DND-41 (cell line): ENCODE data around the gene RALGDS.
"Not testable (repeated sequence)": the region's sequence is repeated elsewhere in the genome, so short reads cannot be mapped to it uniquely, and the experiment has no call there.

ENCODE experiments used
- ATAC-seq: fragments of 200-7000 bp; cut with Tn5 transposase; 3 replicates; pipeline ENCODE4 v1.9.1; 2021; ENCODE audit warnings: low read depth; ENCODE audit not compliant: insufficient read depth
- DNase-seq: peaks from one replicate; pipeline ENCODE4 v3.0.0-alpha.2; 2020
- H2AFZ ChIP-seq: 2 replicates; pipeline ENCODE4 v1.6.0; 2012; ENCODE audit warnings: low read depth, low read length
- H3K27ac ChIP-seq: 2 replicates; pipeline ENCODE4 v1.5.1; 2012; ENCODE audit warnings: low read length, inconsistent platforms
- H3K27me3 ChIP-seq: fragments of 200-600 bp; sonication (generic); 2 replicates; pipeline ENCODE4 v1.6.0; 2012; ENCODE audit warnings: low read length, mild to moderate bottlenecking, inconsistent platforms; ENCODE audit not compliant: insufficient read depth, poor library complexity
- H3K36me3 ChIP-seq: 2 replicates; pipeline ENCODE4 v1.5.1; 2012; ENCODE audit warnings: low read length, inconsistent platforms; ENCODE audit not compliant: insufficient read depth
- H3K4me1 ChIP-seq: 2 replicates; pipeline ENCODE4 v1.5.1; 2012; ENCODE audit warnings: mild to moderate bottlenecking, low read length; ENCODE audit not compliant: insufficient read depth
- H3K4me2 ChIP-seq: 2 replicates; pipeline ENCODE4 v1.6.0; 2012; ENCODE audit warnings: mild to moderate bottlenecking, moderate library complexity, low read length, inconsistent platforms; ENCODE audit not compliant: insufficient read depth
- H3K4me3 ChIP-seq, 2 experiments: fragments of 200-600 bp in 1 of 2; shearing (Covaris generic) in 1 of 2; 2 replicates each; pipeline ENCODE4 v1.5.1; 2012 to 2016; ENCODE audit warnings: inconsistent platforms in 2 of 2, low read length in 2 of 2, mild to moderate bottlenecking in 2 of 2, low read depth in 1 of 2, moderate library complexity in 1 of 2
- H3K79me2 ChIP-seq: 2 replicates; pipeline ENCODE4 v1.6.0; 2012; ENCODE audit warnings: low read length, inconsistent platforms; ENCODE audit not compliant: insufficient read depth
- H3K9ac ChIP-seq: 2 replicates; pipeline ENCODE4 v1.6.0; 2012; ENCODE audit warnings: low read depth, mild to moderate bottlenecking, inconsistent platforms, low read length, moderate library complexity
- H3K9me3 ChIP-seq: 2 replicates; pipeline ENCODE4 v1.5.1; 2012; ENCODE audit warnings: low read length, moderate library complexity, mild to moderate bottlenecking, inconsistent platforms; ENCODE audit not compliant: insufficient read depth, severe bottlenecking
- H4K20me1 ChIP-seq: 2 replicates; pipeline ENCODE4 v1.6.0; 2012; ENCODE audit warnings: low read length; ENCODE audit not compliant: insufficient read depth
- CTCF ChIP-seq: IDR thresholded peaks from 2 replicates; pipeline ENCODE4 v1.5.1; 2012; ENCODE audit warnings: borderline replicate concordance, low read length, moderate library complexity, mild to moderate bottlenecking; ENCODE audit not compliant: poor library complexity, severe bottlenecking; ENCODE audit errors: extremely low read depth
- EZH2 ChIP-seq: IDR thresholded peaks from 3 replicates; pipeline ENCODE4 v1.6.1; 2012; ENCODE audit warnings: borderline replicate concordance, low read depth, mild to moderate bottlenecking, moderate library complexity, low read length, inconsistent platforms; ENCODE audit not compliant: severe bottlenecking

The RALGDS gene

GRCh38 chr9:133081957-133082644 is 38.9 kb downstream of the RALGDS start:
- H3K27ac ChIP-seq, H3K4me2 ChIP-seq, ATAC-seq, H3K9ac ChIP-seq, H3K4me1 ChIP-seq, H4K20me1 ChIP-seq, H3K4me3 ChIP-seq, H3K36me3 ChIP-seq, H3K9me3 ChIP-seq, H2AFZ ChIP-seq, H3K79me2 ChIP-seq, H3K27me3 ChIP-seq, DNase-seq: not testable (repeated sequence)

GRCh38 chr9:133080786-133081779 is 40.0 kb downstream of the RALGDS start:
- not testable (repeated sequence) for ATAC-seq

GRCh38 chr9:133080161-133080560 is 40.9 kb downstream of the RALGDS start:
- H3K9me3 ChIP-seq = no peaks in the 10 kb centered on the region
- DNase-seq (no peak), ATAC-seq (no peak)
- no peaks in the 10 kb centered on the region for H3K79me2 ChIP-seq
- no peak overlapping the region for H2AFZ ChIP-seq
- TF ChIP-seq EZH2 (no peak), CTCF (no peak)
- no peaks in the 10 kb centered on the region for H4K20me1 ChIP-seq
- no peaks in the 10 kb centered on the region for H3K4me1 ChIP-seq
- H3K4me3 ChIP-seq = no peak overlapping the region
- no peaks in the 10 kb centered on the region for H3K36me3 ChIP-seq
- no peak overlapping the region for H3K9ac ChIP-seq
- H3K27ac ChIP-seq = no peak overlapping the region
- no peak overlapping the region for H3K4me2 ChIP-seq
- no peaks in the 10 kb centered on the region for H3K27me3 ChIP-seq

More at GRCh38 chr9:133080786-133081779, 40.0 kb downstream of the RALGDS start:
- H3K4me1 ChIP-seq, H3K9ac ChIP-seq, H3K4me3 ChIP-seq, H3K9me3 ChIP-seq, H3K4me2 ChIP-seq, H3K79me2 ChIP-seq, H3K27me3 ChIP-seq, H3K27ac ChIP-seq, H2AFZ ChIP-seq, H4K20me1 ChIP-seq, H3K36me3 ChIP-seq, DNase-seq: not testable (repeated sequence)

- no peaks in the 10 kb centered on the region for H3K36me3 ChIP-seq
- H2AFZ ChIP-seq = no peak overlapping the region
- H3K4me3 ChIP-seq = no peak overlapping the region
- TF ChIP-seq EZH2 (no peak), CTCF (no peak)
- no peak overlapping the region for H3K4me2 ChIP-seq
- DNase-seq (no peak), ATAC-seq (no peak)
- no peaks in the 10 kb centered on the region for H3K4me1 ChIP-seq
- no peak overlapping the region for H3K27ac ChIP-seq
- H3K9ac ChIP-seq = no peak overlapping the region
- H3K27me3 ChIP-seq = peaks cover 3% of the 10 kb centered on the region
- H3K79me2 ChIP-seq = no peaks in the 10 kb centered on the region
- no peaks in the 10 kb centered on the region for H3K9me3 ChIP-seq
- H4K20me1 ChIP-seq = no peaks in the 10 kb centered on the region
Measured at GRCh38 chr9:133078486-133078885, 42.6 kb downstream of the RALGDS start.
